BJ (cell line): ENCODE measurements around the gene GPR17. TPM values are rescaled to one million over a fixed set of nuclear protein-coding genes. Genes with fewer than 3 reads are reported as not detected.

Experiments
- CTCF ChIA-PET: fragments of 350-600 bp; formaldehyde crosslinking; extraction: SDS; loops from one replicate; lab custom pipeline; 2021; ENCODE audit warnings: antibody characterized with exemption, inconsistent platforms; lab: Yijun Ruan, JAX
- POLR2A ChIA-PET: fragments of 300-600 bp; sonication (Branson Sonifier 250); formaldehyde crosslinking; extraction: SDS; loops from one replicate; lab custom pipeline; 2021; ENCODE audit warnings: antibody characterized with exemption; lab: Charles Lee
- DNase-seq: peaks from one replicate; pipeline ENCODE4 v3.0.0-alpha.2; 2011; ENCODE audit warnings: low read depth
- H3K27me3 ChIP-seq: 2 replicates; pipeline ENCODE4 v1.6.0; 2011; ENCODE audit warnings: low read length; ENCODE audit not compliant: control insufficient read depth, insufficient read depth
- H3K36me3 ChIP-seq: 2 replicates; pipeline ENCODE4 v1.5.1; 2011; ENCODE audit warnings: low read length; ENCODE audit not compliant: control insufficient read depth, insufficient read depth
- H3K4me3 ChIP-seq: 2 replicates; pipeline ENCODE4 v1.5.1; 2011; ENCODE audit warnings: low read depth, mild to moderate bottlenecking, control low read depth, low read length
- CTCF ChIP-seq: IDR thresholded peaks from 2 replicates; pipeline ENCODE4 v1.5.1; 2011; ENCODE audit warnings: low read depth, mild to moderate bottlenecking, control low read depth, inconsistent platforms, low read length, moderate library complexity; ENCODE audit not compliant: insufficient read depth
- polyA plus RNA-seq: library from polyadenylated mRNA; depleted of rRNA; stranded (reverse); fragments of >200 nt; gene quantifications from 2 replicates; pipeline ENCODE4 v1.2.3, GENCODE V29; 2011

Gene GPR17
- polyA plus RNA-seq, 1 experiment = not detected

- DNase-seq = no peak
- H3K4me3 ChIP-seq = no peak overlapping the region
- CTCF ChIA-PET = interaction anchor here (2.8 kb wide), 1 partner anchor 52 kb away, joined by 14 read pairs; no protein-coding TSS in a partner anchor
- no peaks in the 10 kb centered on the region for H3K27me3 ChIP-seq
- POLR2A ChIA-PET = no interaction called here
- peaks cover 10% of the 10 kb centered on the region for H3K36me3 ChIP-seq
- TF ChIP-seq CTCF = no peak
Measured at GRCh38 chr2:127642706-127643438, 3.1 kb upstream of the GPR17 start.

- DNase-seq = no peak
- ChIA-PET POLR2A (no interaction called here), CTCF (interaction anchor here (1.4 to 2.8 kb wide), 2 partner anchors 32 to 52 kb away, joined by 3 to 14 read pairs; partner anchors contain the start of gene LIMS2)
- no peak overlapping the region for H3K4me3 ChIP-seq
- H3K27me3 ChIP-seq = no peaks in the 10 kb centered on the region
- H3K36me3 ChIP-seq = peaks cover 9% of the 10 kb centered on the region
- TF ChIP-seq CTCF = no peak
Measured at GRCh38 chr2:127643439-127644065, 2.4 kb upstream of the GPR17 start.

- Histone ChIP-seq H3K27me3 (no peaks in the 10 kb centered on the region), H3K36me3 (peaks cover 4% of the 10 kb centered on the region), H3K4me3 (no peak overlapping the region)
- no peak for DNase-seq
- ChIA-PET CTCF (interaction anchor here (1.4 to 2.8 kb wide), 2 partner anchors 31 to 53 kb away, joined by 3 to 14 read pairs; partner anchors contain the start of gene LIMS2), POLR2A (no interaction called here)
- TF ChIP-seq CTCF = no peak
Measured at GRCh38 chr2:127644066-127645025, 1.6 kb upstream of the GPR17 start.

GRCh38 chr2:127645026-127645394, 943 bp upstream of the GPR17 start:
- ChIA-PET POLR2A (no interaction called here), CTCF (interaction anchor here (1.4 to 2.8 kb wide), 2 partner anchors 30 to 54 kb away, joined by 3 to 14 read pairs; partner anchors contain the start of gene LIMS2)
- TF ChIP-seq CTCF = no peak
- no peaks in the 10 kb centered on the region for H3K27me3 ChIP-seq
- no peak for DNase-seq
- peaks cover 4% of the 10 kb centered on the region for H3K36me3 ChIP-seq
- no peak overlapping the region for H3K4me3 ChIP-seq
